Neural cell (in vitro differentiated cells): Measurements from ENCODE around the gene NIM1K.

Source experiments
- EP300 ChIP-seq: fragments of 450-650 bp; conservative IDR thresholded peaks from 2 replicates; pipeline ENCODE4 v1.6.1; 2014; ENCODE audit warnings: antibody characterized with exemption, mild to moderate bottlenecking, moderate library complexity; ENCODE audit not compliant: poor library complexity, severe bottlenecking
- EZH2 ChIP-seq: fragments of 200-600, 300-800 bp; shearing (Covaris generic), sonication (generic); IDR thresholded peaks from 2 replicates; pipeline ENCODE4 v1.6.1; 2014; ENCODE audit warnings: antibody characterized with exemption, low read length, borderline replicate concordance, mild to moderate bottlenecking; ENCODE audit not compliant: insufficient read depth, poor library complexity, severe bottlenecking
- MXI1 ChIP-seq: fragments of 450-650 bp; conservative IDR thresholded peaks from 2 replicates; pipeline ENCODE4 v1.6.1; 2014; ENCODE audit warnings: antibody characterized with exemption, mild to moderate bottlenecking; ENCODE audit not compliant: poor library complexity, severe bottlenecking
- POLR2AphosphoS5 ChIP-seq: IDR thresholded peaks from 2 replicates; pipeline ENCODE4 v1.6.1; 2012
- RAD21 ChIP-seq: fragments of 450-650 bp; conservative IDR thresholded peaks from 2 replicates; pipeline ENCODE4 v1.6.1; 2014; ENCODE audit warnings: antibody characterized with exemption, mild to moderate bottlenecking, moderate library complexity
- TAF1 ChIP-seq: IDR thresholded peaks from 2 replicates; pipeline ENCODE4 v1.6.1; 2012; ENCODE audit warnings: low read depth
- TF ChIP-seq, protein P1 (sequence below): fragments of 450-650 bp; IDR thresholded peaks from 2 replicates; pipeline ENCODE4 v1.5.1; 2014; ENCODE audit warnings: antibody characterized with exemption, mild to moderate bottlenecking, moderate library complexity; ENCODE audit not compliant: poor library complexity, severe bottlenecking
- TF ChIP-seq, protein P2 (sequence below): IDR thresholded peaks from 2 replicates; pipeline ENCODE4 v1.6.1; 2012; ENCODE audit warnings: borderline replicate concordance

DNA sequence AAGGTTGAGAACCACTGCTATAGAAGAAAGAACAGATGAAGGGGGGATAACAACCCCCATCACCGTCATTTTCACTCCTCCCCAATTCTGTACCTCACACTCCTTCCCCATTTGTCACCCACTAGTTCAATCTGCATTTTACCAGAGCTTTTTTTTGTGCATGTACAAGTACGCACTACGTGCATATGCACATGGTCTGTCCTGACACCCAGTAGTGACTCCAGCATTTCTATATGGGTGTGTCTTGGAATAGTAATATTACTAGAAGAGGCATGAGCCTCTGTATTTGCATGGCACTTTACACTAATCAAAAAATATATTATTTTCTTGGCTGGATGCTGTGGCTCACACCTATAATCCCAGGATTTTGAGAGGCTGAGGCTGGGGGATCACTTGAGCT lies 38.7 kb downstream of the NIM1K start:
- TF ChIP-seq MXI1 (no peak), POLR2AphosphoS5 (no peak), RAD21 (no peak), EZH2 (no peak), TAF1 (no peak), EP300 (no peak)
- TF ChIP-seq, protein P1, sequence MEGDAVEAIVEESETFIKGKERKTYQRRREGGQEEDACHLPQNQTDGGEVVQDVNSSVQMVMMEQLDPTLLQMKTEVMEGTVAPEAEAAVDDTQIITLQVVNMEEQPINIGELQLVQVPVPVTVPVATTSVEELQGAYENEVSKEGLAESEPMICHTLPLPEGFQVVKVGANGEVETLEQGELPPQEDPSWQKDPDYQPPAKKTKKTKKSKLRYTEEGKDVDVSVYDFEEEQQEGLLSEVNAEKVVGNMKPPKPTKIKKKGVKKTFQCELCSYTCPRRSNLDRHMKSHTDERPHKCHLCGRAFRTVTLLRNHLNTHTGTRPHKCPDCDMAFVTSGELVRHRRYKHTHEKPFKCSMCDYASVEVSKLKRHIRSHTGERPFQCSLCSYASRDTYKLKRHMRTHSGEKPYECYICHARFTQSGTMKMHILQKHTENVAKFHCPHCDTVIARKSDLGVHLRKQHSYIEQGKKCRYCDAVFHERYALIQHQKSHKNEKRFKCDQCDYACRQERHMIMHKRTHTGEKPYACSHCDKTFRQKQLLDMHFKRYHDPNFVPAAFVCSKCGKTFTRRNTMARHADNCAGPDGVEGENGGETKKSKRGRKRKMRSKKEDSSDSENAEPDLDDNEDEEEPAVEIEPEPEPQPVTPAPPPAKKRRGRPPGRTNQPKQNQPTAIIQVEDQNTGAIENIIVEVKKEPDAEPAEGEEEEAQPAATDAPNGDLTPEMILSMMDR = no peak
- TF ChIP-seq, protein P2, sequence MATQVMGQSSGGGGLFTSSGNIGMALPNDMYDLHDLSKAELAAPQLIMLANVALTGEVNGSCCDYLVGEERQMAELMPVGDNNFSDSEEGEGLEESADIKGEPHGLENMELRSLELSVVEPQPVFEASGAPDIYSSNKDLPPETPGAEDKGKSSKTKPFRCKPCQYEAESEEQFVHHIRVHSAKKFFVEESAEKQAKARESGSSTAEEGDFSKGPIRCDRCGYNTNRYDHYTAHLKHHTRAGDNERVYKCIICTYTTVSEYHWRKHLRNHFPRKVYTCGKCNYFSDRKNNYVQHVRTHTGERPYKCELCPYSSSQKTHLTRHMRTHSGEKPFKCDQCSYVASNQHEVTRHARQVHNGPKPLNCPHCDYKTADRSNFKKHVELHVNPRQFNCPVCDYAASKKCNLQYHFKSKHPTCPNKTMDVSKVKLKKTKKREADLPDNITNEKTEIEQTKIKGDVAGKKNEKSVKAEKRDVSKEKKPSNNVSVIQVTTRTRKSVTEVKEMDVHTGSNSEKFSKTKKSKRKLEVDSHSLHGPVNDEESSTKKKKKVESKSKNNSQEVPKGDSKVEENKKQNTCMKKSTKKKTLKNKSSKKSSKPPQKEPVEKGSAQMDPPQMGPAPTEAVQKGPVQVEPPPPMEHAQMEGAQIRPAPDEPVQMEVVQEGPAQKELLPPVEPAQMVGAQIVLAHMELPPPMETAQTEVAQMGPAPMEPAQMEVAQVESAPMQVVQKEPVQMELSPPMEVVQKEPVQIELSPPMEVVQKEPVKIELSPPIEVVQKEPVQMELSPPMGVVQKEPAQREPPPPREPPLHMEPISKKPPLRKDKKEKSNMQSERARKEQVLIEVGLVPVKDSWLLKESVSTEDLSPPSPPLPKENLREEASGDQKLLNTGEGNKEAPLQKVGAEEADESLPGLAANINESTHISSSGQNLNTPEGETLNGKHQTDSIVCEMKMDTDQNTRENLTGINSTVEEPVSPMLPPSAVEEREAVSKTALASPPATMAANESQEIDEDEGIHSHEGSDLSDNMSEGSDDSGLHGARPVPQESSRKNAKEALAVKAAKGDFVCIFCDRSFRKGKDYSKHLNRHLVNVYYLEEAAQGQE = no peak
